SU-DHL-6 (cell line): ENCODE data around the gene PIR.

Experiments
- CTCF ChIP-seq: fragments of 200-600 bp; sonication (generic); IDR thresholded peaks from one replicate; pipeline ENCODE4 v1.5.1; 2017; ENCODE audit warnings: antibody characterized with exemption, mild to moderate bottlenecking, low read length, moderate library complexity; ENCODE audit not compliant: insufficient read depth, poor library complexity, severe bottlenecking
- EZH2phosphoT487 ChIP-seq: fragments of 200-600 bp; sonication (generic), shearing (Covaris generic); conservative IDR thresholded peaks from 2 replicates; pipeline ENCODE4 v1.6.1; 2018; ENCODE audit warnings: mild to moderate bottlenecking, antibody characterized with exemption, low read length, moderate library complexity, mixed read lengths

- TF ChIP-seq CTCF: no peak
- no peak for TF ChIP-seq EZH2phosphoT487
Observed at GRCh38 chrX:15410430-15410829, 82.7 kb downstream of the PIR start.
